Esophagus (tissue), 2 donors: ENCODE data around the gene CFTR. TPM values are rescaled to one million over a fixed set of nuclear protein-coding genes. Genes with fewer than 3 reads are reported as not detected.
"Not testable (repeated sequence)": the region's sequence is repeated elsewhere in the genome, so short reads cannot be mapped to it uniquely, and the experiment has no call there.

Source experiments
- H3K27ac ChIP-seq, 2 donors: one replicate each; pipeline ENCODE4 v1.5.1; 2013; ENCODE audit warnings: low read depth in 2 of 2, mild to moderate bottlenecking in 2 of 2, inconsistent platforms in 1 of 2, low read length in 1 of 2, moderate library complexity in 1 of 2
- H3K27me3 ChIP-seq, 2 donors: one replicate each; pipeline ENCODE4 v1.6.1; 2013; ENCODE audit warnings: low read length in 2 of 2, control low read depth in 1 of 2, mild to moderate bottlenecking in 1 of 2; ENCODE audit not compliant: insufficient read depth in 2 of 2, control insufficient read depth in 1 of 2
- H3K36me3 ChIP-seq, 2 donors: one replicate each; pipeline ENCODE4 v1.6.1; 2013; ENCODE audit warnings: low read length in 1 of 2; ENCODE audit not compliant: control insufficient read depth in 2 of 2, insufficient read depth in 2 of 2
- H3K4me1 ChIP-seq, 2 donors: one replicate each; pipeline ENCODE4 v1.6.1; 2013; ENCODE audit warnings: low read length in 1 of 2; ENCODE audit not compliant: control insufficient read depth in 2 of 2, insufficient read depth in 2 of 2
- H3K4me3 ChIP-seq, 2 donors: one replicate each; pipeline ENCODE4 v1.5.1; 2013; ENCODE audit warnings: low read length in 2 of 2, mild to moderate bottlenecking in 2 of 2, low read depth in 1 of 2, moderate library complexity in 1 of 2
- H3K9me3 ChIP-seq, 2 donors: one replicate each; pipeline ENCODE4 v1.6.1; 2013; ENCODE audit warnings: mild to moderate bottlenecking in 2 of 2, low read depth in 1 of 2, low read length in 1 of 2, moderate library complexity in 1 of 2; ENCODE audit not compliant: control insufficient read depth in 2 of 2, insufficient read depth in 1 of 2
- WGBS, 2 donors: extraction: QIAGEN DNeasy Blood & Tissue Kit; methylation state at CpG; one replicate each; pipeline ENCODE4 v1.1.7; 2013; 5-methylcytosine and 5-hydroxymethylcytosine counted together
- polyA plus RNA-seq, 2 donors: library from polyadenylated mRNA; stranded (reverse); fragments of 200-250 nt; gene quantifications; one replicate each; pipeline ENCODE4 v1.2.3, GENCODE V29; 2013
- donor health status: healthy with polysubstance abuse.
- donor health status: Bipolar disorder and iron deficiency.

The CFTR gene
- 1 to 10 TPM in 1 of 2 donors, under 1 TPM in 1; 0.29 to 1.2 TPM for polyA plus RNA-seq

- no peaks in the 10 kb centered on the region for H3K9me3 ChIP-seq
- 3 to 5% methylated on average over 43 to 45 of the region's 45 CpGs for WGBS, 2 donors
- no peaks in the 10 kb centered on the region for H3K4me1 ChIP-seq
- no peaks in the 10 kb centered on the region for H3K36me3 ChIP-seq
- H3K27ac ChIP-seq: no peak within 1 kb of the TSS
- H3K4me3 ChIP-seq: peak within 1 kb of the TSS; percentile 47 to 58
- H3K27me3 ChIP-seq: no peaks in the 10 kb centered on the region
Measured at GRCh38 chr7:117479225-117480054, at the start of gene CFTR. CFTR (plus strand) TSS chr7:117480025; CDS start chr7:117480095, 70 bp downstream.

- no peaks in the 10 kb centered on the region for H3K27me3 ChIP-seq
- H3K27ac ChIP-seq: no peak overlapping the region
- H3K36me3 ChIP-seq: no peaks in the 10 kb centered on the region
- no peaks in the 10 kb centered on the region for H3K4me1 ChIP-seq
- no peak overlapping the region for H3K4me3 ChIP-seq
- no peaks in the 10 kb centered on the region for H3K9me3 ChIP-seq
- WGBS, 2 donors: 41 to 43% methylated on average over 2 of the region's 2 CpGs
Measured at GRCh38 chr7:117435475-117436043, 44.3 kb upstream of the CFTR start.

DNA sequence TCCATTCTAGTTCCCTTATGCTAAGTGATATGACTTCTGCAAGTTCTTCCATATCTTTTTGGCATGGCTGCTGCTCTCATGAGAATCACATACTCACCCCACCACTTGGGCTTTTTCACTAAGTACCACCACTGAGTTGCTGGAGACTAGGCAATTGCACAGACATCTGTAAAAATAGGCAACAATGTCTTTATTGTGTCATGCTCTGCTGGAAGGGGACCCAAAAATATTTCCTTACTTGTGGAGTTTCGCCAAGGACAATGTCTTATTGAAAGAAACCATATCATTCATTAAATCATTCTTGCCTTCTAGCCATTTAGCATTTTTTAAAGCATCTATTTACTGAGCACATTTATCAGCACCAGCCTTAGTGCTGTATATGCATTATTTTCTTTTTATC lies 35.2 kb upstream of the CFTR start:
- H3K27me3 ChIP-seq: no peaks in the 10 kb centered on the region
- H3K36me3 ChIP-seq: no peaks in the 10 kb centered on the region
- no peak overlapping the region for H3K27ac ChIP-seq
- no peak overlapping the region for H3K4me3 ChIP-seq
- H3K4me1 ChIP-seq: no peaks in the 10 kb centered on the region
- WGBS, 2 donors: 58 to 80% methylated on average over 1 of the region's 1 CpG
- no peaks in the 10 kb centered on the region for H3K9me3 ChIP-seq

GRCh38 chr7:117445206-117445605 lies 34.6 kb upstream of the CFTR start:
- H3K36me3 ChIP-seq: no peaks in the 10 kb centered on the region
- 75 to 86% methylated on average over 1 of the region's 1 CpG for WGBS, 2 donors
- H3K4me3 ChIP-seq: no peak overlapping the region
- H3K27me3 ChIP-seq: no peaks in the 10 kb centered on the region
- H3K9me3 ChIP-seq: no peaks in the 10 kb centered on the region
- no peaks in the 10 kb centered on the region for H3K4me1 ChIP-seq
- H3K27ac ChIP-seq: no peak overlapping the region

DNA sequence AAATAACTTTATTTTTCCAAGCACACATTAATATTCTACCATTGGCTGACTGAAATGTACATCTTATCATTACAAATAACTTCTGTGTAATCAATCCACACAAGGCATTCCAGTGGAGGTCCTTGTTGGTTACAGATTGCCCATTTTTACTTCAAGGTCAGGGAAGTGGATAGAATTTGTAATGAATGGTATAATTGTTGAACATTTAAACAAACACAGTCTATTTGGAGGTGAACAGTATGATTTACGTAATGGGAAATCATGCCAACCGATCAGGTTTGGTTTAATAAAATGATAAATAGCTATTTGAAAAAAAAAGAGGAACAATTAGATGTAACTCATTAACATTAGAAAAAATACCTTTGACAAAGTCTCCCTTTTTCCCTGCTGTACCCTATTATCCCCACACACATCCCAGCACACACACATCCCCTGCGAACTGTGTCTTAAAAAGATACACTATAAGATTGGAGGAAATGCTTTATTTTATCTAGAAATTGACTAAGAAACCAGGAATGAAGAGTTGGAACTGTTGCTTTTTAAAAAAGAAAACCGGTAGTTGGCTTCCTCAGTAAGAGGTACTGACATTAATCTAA lies 33.5 kb upstream of the CFTR start:
- no peaks in the 10 kb centered on the region for H3K27me3 ChIP-seq
- no peak overlapping the region for H3K4me3 ChIP-seq
- 56 to 74% methylated on average over 4 of the region's 4 CpGs for WGBS, 2 donors
- no peaks in the 10 kb centered on the region for H3K9me3 ChIP-seq
- H3K36me3 ChIP-seq: no peaks in the 10 kb centered on the region
- no peak overlapping the region for H3K27ac ChIP-seq
- no peaks in the 10 kb centered on the region for H3K4me1 ChIP-seq

DNA sequence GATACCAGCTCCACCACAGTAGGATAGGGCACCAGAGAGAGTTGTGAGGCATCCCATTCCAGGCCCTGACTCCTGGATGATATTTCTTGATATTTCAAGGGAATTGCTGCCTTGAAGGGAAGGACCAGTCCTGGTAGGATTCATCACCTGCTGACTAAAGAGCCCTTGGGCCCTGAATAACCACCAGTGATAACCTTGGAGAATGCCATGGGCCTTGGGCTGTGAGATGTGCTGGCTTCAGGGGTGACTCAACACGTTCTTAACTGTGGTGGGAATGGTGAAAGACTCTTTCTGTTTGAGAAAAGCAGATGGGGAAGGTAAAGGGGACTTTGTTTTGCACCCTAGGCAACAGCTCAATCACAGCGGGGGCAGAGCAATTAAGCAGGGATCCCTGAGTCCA lies 31.2 kb upstream of the CFTR start:
- H3K36me3 ChIP-seq: no peaks in the 10 kb centered on the region
- no peaks in the 10 kb centered on the region for H3K9me3 ChIP-seq
- 72 to 78% methylated on average over 2 of the region's 2 CpGs for whole genome bisulfite sequencing, 2 donors
- no peak overlapping the region for H3K4me3 ChIP-seq
- no peaks in the 10 kb centered on the region for H3K4me1 ChIP-seq
- H3K27me3 ChIP-seq: no peaks in the 10 kb centered on the region
- H3K27ac ChIP-seq: no peak overlapping the region

GRCh38 chr7:117458977-117459583 lies 20.7 kb upstream of the CFTR start:
- Histone ChIP-seq H3K4me3 (no peak overlapping the region), H3K9me3 (no peaks in the 10 kb centered on the region), H3K27me3 (no peaks in the 10 kb centered on the region), H3K4me1 (no peaks in the 10 kb centered on the region), H3K27ac (no peak overlapping the region), H3K36me3 (no peaks in the 10 kb centered on the region)
- WGBS, 2 donors: 34 to 35% methylated on average over 3 of the region's 3 CpGs

DNA sequence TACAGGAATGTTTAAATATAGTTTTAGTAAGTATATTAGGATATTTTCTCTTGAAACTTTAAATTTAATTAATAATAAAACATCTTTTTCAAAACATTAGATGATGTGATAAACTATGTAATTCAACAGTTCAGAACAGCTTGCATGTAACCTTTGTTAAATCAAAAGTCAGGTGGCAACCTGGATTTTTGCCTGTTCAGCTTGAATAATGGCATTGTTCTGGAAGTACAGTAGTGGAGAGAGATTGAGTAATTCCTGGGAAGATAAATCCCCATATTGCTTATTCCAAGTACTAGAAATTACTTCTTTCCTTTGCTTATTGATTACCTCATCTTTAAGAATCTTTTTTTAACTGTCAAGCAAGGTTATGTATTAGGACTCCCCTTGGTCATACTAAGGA lies 20.1 kb upstream of the CFTR start:
- no peak overlapping the region for H3K4me3 ChIP-seq

GRCh38 chr7:117460815-117461214 lies 19.0 kb upstream of the CFTR start:
- H3K36me3 ChIP-seq, H3K27ac ChIP-seq, H3K4me1 ChIP-seq, H3K27me3 ChIP-seq, H3K9me3 ChIP-seq, H3K4me3 ChIP-seq: not testable (repeated sequence)
- 88 to 95% methylated on average over 3 of the region's 4 CpGs for WGBS, 2 donors

More for the DNA sequence above, 20.1 kb upstream of the CFTR start:
- no peaks in the 10 kb centered on the region for H3K9me3 ChIP-seq
- no peaks in the 10 kb centered on the region for H3K36me3 ChIP-seq
- no peak overlapping the region for H3K27ac ChIP-seq
- no peaks in the 10 kb centered on the region for H3K4me1 ChIP-seq
- H3K27me3 ChIP-seq: no peaks in the 10 kb centered on the region
